Omental fat pad (tissue), 4 donors: ENCODE results near the gene PCED1A. TPM values are rescaled to one million over a fixed set of nuclear protein-coding genes. Genes with fewer than 3 reads are reported as not detected.

Experiments
- ATAC-seq: fragments of 150-250 bp; one replicate; pipeline ENCODE4 v1.9.1; 2016; ENCODE audit warnings: mild to moderate bottlenecking, moderate library complexity; ENCODE audit not compliant: low FRiP score
- DNase-seq: peaks from one replicate; pipeline ENCODE4 v3.0.0-alpha.2; 2019; ENCODE audit warnings: low spot score
- total RNA-seq, 4 donors: library from RNA; depleted of rRNA; stranded (reverse); fragments of >200 nt; gene quantifications; one replicate each; pipeline ENCODE4 v1.1.0, GENCODE V29; 2016
- TF ChIP-seq, protein P1 (sequence below), 3 donors: fragments of 450-650 bp; IDR thresholded peaks; one replicate each; pipeline ENCODE4 v1.5.1; 2016 to 2017; ENCODE audit warnings: antibody characterized with exemption in 3 of 3, mild to moderate bottlenecking in 3 of 3, moderate library complexity in 2 of 3

The PCED1A gene
- total RNA-seq, 4 donors from 2014 or later: 21.5 to 46.7 (median 33.3) TPM

DNA sequence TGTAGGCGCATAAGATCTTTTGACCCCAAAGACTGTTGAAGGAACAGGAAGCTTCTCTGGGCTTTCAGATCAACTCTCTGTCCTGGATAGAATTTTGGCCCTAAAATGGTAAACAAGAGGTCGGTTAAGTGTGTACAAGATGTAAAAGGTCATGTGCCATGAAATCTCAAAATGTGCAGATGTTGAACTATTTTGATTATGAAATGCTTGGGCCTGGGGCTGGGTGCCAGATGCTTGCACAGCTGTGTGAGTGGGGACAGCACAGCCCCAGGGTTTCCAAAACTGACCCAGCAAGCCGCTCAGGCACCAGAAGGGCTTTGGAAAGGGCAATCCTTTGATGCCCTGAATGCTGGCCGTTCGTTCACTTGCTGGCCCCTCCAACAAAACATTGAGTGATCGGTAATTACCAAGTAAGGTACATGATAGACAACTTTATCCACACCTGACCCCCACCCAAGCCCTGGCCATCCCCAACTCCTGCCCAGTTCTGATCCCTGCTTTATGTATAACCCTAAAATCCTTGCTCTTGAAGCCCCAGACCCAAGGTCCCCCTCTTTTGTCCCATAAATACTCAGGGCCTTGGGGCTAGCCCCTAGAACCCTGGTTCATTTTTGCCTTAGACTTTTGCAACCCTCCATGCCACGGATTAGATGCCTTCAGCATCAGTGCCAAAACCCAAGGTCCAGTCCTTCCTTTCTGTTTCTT, 22.4 kb downstream of the PCED1A start:
- DNase-seq (peak; percentile 49), ATAC-seq (no peak)
- TF ChIP-seq, protein P1, sequence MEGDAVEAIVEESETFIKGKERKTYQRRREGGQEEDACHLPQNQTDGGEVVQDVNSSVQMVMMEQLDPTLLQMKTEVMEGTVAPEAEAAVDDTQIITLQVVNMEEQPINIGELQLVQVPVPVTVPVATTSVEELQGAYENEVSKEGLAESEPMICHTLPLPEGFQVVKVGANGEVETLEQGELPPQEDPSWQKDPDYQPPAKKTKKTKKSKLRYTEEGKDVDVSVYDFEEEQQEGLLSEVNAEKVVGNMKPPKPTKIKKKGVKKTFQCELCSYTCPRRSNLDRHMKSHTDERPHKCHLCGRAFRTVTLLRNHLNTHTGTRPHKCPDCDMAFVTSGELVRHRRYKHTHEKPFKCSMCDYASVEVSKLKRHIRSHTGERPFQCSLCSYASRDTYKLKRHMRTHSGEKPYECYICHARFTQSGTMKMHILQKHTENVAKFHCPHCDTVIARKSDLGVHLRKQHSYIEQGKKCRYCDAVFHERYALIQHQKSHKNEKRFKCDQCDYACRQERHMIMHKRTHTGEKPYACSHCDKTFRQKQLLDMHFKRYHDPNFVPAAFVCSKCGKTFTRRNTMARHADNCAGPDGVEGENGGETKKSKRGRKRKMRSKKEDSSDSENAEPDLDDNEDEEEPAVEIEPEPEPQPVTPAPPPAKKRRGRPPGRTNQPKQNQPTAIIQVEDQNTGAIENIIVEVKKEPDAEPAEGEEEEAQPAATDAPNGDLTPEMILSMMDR (IDR thresholded peaks at IDR 0.05): no peak

DNA sequence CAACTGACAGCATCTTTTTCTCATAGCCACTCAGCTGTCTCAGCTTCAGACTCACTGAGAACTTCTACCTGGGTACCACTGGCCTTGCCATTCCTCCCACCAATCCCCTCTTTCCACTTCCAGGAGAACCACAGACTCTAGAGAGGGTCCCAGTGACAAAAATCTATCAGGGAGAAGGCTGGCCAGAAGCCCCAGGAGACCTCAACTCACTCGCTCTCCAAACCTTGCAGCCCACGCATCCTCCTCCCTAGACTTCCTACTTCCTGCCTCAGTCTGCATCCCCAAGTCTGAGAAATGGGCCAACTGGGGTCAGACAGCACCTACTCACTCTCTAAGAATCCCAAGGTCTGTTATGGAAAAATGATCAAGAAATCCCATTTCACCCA, 23.1 kb downstream of the PCED1A start:
- TF ChIP-seq, protein P1 (IDR thresholded peaks at IDR 0.05): no peak
- no peak for ATAC-seq
- no peak for DNase-seq

DNA sequence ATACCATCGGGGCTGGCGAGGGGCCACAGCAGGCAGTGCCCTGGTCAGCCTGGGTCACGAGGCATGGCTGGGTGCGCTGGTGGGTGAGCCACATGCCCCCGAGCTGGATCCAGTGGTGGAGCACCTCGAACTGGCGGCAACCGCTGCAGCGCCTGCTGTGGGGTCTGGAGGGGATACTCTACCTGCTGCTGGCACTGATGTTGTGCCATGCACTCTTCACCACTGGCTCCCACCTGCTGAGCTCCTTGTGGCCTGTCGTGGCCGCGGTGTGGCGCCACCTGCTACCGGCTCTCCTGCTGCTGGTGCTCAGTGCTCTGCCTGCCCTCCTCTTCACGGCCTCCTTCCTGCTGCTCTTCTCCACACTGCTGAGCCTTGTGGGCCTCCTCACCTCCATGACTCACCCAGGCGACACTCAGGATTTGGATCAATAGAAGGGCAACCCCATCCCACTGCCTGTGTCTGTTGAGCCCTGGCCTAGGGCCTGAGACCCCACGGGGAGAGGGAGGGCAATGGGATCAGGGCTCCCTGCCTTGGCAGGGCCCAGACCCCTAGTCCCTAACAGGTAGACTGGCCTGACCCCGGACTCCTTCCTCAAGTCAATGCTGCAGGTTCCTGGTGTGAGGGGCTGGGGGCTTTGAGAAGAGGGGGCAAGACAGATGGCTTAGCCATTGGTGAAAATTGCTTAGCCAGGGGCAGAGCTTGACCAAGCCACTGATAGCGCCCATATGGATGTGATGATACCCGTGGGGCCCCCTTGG, 23.7 kb downstream of the PCED1A start:
- TF ChIP-seq, protein P1 (IDR thresholded peaks at IDR 0.05): no peak
- DNase-seq (no peak), ATAC-seq (no peak)

DNA sequence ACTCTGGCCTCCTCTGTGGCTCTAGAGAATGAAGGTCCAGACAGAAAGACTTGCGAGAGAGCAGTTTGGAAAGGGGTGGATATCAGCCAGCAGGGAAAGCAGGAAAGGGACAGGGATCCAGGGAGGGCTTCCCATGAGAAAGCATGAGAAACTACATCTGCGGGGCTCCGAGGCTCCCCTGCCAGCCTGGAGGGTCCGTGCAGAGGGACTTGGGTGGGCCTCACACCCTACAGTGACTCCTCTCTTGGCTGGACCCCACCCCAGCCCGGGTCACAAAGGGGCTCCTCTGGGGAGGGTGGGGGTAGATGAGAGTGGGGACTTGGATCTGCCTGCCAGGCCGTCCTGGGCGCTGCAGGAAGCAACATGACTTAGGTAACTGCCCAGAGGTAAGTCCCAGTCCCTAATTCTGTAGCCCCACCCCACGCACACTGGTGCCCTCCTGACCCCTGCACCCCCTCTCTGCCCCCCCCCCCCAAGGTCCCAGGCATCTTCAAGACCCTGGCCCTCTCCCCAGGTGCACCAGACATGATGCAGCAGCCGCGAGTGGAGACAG, 24.3 kb downstream of the PCED1A start, which contains the start of gene TMEM239:
TMEM239 (plus strand) TSS at position 335 of the 553 bp plus-strand sequence; CDS start at position 526, 191 bp downstream.
- ATAC-seq: no peak
- TF ChIP-seq, protein P1 (IDR thresholded peaks at IDR 0.05): no peak
- no peak for DNase-seq

DNA sequence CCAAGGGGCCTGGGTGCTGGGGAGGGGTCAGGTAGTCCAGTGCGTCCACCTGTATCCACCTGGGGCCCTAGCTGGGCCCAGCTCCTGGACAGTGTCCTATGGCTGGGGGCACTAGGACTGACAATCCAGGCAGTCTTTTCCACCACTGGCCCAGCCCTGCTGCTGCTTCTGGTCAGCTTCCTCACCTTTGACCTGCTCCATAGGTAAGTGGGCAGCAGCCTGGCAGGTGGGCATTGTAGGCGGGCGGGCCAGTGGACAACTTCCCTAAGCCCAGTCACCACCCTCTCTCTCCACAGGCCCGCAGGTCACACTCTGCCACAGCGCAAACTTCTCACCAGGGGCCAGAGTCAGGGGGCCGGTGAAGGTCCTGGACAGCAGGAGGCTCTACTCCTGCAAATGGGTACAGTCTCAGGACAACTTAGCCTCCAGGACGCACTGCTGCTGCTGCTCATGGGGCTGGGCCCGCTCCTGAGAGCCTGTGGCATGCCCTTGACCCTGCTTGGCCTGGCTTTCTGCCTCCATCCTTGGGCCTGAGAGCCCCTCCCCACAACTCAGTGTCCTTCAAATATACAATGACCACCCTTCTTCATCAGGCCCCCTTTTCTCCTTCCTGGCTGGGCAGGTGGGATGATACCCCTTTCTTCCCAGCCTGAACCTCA, 25.1 kb downstream of the PCED1A start:
- ATAC-seq (no peak), DNase-seq (no peak)
- TF ChIP-seq, protein P1 (IDR thresholded peaks at IDR 0.05): no peak

DNA sequence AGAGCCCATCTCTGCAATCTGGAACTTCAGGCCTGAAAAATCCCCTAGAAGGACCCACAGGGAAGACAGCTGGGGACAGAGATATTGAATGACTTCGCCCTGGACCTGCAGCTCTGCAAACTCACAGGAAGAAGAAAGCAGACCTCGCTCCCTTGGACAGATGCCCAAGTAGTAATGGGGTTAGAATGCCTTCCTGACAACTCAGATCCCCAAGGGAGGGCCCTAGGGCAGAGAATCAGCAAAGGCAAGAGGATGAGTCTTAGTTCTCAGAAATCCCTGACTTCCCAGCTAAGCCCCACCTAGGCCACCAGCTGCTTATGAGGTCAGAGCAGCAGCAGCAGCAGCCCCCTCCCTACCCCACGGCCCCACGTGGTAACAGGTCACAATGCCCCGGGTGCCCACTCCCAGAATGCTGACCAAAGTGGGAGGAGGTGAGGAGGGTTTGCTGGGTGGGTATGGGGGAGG, 25.8 kb downstream of the PCED1A start, which contains the start of gene C20orf141:
C20orf141 (plus strand) TSS at position 401 of the 465 bp plus-strand sequence. CDS start 198 bp downstream, outside the sequence.
- peak; percentile 52 for DNase-seq
- TF ChIP-seq, protein P1 (IDR thresholded peaks at IDR 0.05): no peak
- ATAC-seq: peak; percentile 95
